GM12892 (cell line): ENCODE data around the gene ATG16L1.

Experiments
- DNase-seq: peaks from one replicate; pipeline ENCODE4 v3.0.0; 2011; ENCODE audit not compliant: insufficient read length
- FAIRE-seq: peaks from 2 replicates; lab custom pipeline; 2011; peaks lifted over from hg19 to GRCh38; lab: Jason Lieb, UNC
- POLR2A ChIP-seq: IDR thresholded peaks from 2 replicates; pipeline ENCODE4 v1.6.1; 2011; ENCODE audit warnings: low read depth, low read length, control low read depth
- POLR2AphosphoS5 ChIP-seq: IDR thresholded peaks from 2 replicates; pipeline ENCODE4 v1.6.1; 2011; ENCODE audit warnings: low read depth, low read length, control low read depth
- TAF1 ChIP-seq: IDR thresholded peaks from 2 replicates; pipeline ENCODE4 v1.6.1; 2011; ENCODE audit warnings: low read depth, mild to moderate bottlenecking, control low read depth, low read length, borderline replicate concordance

Gene ATG16L1

DNA sequence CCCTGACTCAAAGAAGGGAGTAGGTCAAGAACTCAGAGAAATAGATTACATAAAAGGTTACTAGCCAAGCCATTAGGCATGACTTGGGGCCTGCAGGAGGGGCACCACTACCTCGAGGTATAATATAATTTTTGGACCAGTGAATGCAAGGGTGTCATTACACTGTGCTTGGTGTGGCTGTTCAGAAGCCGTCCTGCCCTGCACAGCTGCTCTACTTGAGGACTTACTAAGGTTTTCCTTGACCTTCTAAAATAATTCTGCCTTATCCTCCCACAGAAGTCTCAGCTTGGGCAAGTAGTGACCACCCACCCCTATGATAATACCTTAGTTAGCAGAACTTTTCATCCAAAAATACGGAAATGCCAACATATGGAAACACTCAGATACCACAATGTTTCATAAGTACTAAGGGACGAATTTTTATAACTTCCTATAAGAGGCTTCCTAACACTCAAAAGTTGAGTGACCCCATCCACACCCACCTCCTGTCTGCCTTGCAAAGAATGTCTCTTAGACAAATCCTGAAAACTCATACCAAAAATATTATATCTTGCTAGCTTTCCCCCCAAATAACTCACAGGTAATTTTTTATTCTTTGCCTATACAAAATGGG, 17.7 kb upstream of the ATG16L1 start:
- no peak for FAIRE-seq
- DNase-seq: no peak
- TF ChIP-seq POLR2A: no peak
- TF ChIP-seq POLR2AphosphoS5: no peak
- TF ChIP-seq TAF1: no peak

DNA sequence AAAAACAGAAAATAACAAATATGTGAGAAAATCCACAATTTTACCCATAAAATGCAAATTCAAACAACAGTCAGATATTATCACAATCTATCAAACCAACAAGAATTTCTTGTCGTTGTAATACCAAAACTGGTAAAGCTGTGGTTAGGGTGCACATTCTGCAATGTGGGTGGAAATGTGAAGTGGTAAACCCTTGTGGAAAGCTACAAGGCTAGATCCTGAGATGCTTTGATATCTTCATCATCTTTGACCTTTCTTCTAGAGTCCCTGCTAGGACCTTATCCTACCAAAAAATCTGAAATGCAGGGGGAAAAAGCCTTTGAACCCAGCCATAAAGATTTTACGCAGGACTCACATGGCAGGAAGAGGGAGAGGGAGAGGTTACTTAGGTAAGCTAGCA, 17.2 kb upstream of the ATG16L1 start:
- FAIRE-seq: peak; percentile 61
- DNase-seq: no peak
- no peak for TF ChIP-seq POLR2AphosphoS5
- TF ChIP-seq POLR2A: no peak
- no peak for TF ChIP-seq TAF1

DNA sequence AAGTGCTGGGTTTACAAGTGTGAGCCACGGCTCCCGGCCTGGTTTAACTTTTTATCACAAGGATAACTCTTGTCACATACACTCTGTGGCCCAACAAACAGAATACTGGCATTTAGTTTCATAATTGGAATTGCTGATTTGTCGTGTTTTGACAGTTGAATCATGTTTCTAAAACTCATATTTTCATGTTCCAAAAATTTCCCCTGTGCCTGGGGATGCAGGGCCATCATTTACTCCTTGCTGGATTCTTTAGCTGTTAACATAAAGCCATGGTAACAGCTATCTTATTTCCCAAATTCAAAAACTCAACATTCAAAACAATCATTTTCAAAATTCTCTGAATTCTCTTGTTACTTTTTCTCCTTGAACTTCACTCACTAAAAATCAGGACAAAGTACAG, 16.5 kb upstream of the ATG16L1 start:
- TF ChIP-seq TAF1 (no peak), POLR2A (no peak), POLR2AphosphoS5 (no peak)
- DNase-seq (no peak), FAIRE-seq (no peak)

DNA sequence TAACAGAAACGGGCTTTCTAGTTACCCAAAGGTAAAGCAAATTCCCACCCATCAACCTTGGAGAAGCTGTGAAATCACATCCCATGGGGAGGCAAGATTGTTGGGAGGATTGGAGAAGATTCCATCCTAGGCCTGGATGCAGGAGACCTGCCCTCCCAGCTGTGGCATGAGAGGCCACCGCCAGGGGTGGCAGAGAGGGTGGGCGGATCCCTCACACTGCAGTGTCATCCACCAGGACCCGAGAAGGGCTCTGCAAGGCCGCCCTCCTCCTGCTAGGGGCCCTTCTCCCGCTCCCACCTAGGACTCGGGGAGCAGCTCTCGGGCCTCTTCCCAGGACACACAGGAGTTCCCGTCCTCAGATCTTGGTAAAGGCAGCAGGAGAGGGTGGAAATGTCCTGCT, 15.5 kb upstream of the ATG16L1 start:
- DNase-seq (no peak), FAIRE-seq (no peak)
- TF ChIP-seq POLR2A: no peak
- TF ChIP-seq POLR2AphosphoS5: no peak
- TF ChIP-seq TAF1: no peak

DNA sequence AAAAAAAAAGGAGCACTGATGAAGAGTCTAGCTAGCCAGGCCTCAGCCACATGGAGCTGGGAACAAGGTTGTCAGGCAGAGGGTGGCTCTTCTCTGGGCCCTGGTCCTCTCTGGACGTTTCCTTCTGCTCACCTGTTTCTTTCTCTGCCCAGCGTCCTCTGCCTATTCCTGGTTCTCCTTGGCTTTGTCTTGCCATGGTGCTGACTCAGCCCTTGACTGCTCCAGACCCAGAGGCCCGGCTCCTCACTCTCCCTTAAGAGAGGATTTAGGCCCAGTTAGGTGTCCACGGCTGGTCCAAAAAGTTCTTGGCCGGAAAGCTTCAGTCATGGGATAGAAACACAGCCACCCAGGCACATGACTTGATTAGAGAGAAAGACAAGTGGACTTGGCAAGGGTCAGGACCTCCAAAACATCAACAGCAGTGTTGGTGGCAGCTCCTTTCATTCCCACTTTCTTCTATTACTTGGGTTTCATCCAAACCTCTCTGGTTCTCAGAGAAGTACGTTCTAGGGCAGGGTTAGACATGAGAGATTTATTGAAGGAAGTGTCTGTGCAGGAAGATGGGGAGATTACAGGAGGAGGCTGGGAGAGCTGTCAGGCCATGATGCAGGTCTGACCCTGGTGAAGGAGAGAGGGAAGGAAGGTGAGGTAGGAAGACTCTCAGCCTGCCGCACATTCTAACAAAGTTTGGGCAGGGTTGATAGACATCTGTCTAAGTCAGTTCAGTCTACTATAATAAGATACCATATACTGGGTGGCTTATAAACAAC, 14.5 kb upstream of the ATG16L1 start:
- DNase-seq (no peak), FAIRE-seq (no peak)
- no peak for TF ChIP-seq TAF1
- TF ChIP-seq POLR2AphosphoS5: no peak
- TF ChIP-seq POLR2A: no peak

DNA sequence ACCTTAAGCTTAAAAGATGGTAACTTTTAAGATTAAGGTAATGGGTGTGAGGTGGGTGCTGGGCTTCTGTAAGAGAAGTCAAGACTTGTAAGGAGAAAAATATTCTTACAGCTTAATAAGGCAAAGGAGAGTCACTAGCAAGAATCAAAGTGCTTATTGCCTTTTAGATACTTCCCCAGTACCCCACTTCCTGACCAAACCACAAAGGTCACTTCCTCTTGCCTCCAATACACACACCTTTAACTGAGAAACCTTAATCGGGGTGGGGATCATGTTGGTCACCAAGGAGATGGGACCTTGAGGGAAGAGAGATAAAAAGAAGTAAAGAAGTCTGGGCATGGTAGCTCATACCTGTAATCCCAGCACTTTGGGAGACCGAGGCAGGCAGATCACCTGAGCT, 10.6 kb upstream of the ATG16L1 start:
- FAIRE-seq (peak; percentile 73), DNase-seq (peak; percentile 27)
- TF ChIP-seq TAF1 (no peak), POLR2A (no peak), POLR2AphosphoS5 (no peak)

DNA sequence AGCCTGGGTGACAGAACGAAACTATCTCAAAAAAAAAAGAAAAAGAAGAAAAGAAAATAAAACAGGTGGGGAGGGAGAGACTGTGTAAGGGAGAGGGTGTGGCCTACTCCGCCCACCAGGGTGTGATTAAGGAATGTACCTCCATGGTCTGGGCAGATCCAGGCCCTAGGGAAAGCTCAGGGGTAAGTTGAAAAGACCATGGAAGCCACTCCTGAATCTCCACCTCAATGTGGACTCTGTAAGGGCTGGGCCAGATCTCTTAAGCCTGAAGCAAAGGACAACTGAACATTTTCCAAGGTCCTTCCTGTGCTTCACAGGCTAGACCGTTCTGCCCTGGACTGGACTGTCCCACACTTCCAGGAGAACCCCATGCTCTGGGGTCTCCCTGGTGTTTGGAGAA, 9.7 kb upstream of the ATG16L1 start:
- FAIRE-seq (no peak), DNase-seq (no peak)
- TF ChIP-seq TAF1 (no peak), POLR2AphosphoS5 (no peak), POLR2A (no peak)

DNA sequence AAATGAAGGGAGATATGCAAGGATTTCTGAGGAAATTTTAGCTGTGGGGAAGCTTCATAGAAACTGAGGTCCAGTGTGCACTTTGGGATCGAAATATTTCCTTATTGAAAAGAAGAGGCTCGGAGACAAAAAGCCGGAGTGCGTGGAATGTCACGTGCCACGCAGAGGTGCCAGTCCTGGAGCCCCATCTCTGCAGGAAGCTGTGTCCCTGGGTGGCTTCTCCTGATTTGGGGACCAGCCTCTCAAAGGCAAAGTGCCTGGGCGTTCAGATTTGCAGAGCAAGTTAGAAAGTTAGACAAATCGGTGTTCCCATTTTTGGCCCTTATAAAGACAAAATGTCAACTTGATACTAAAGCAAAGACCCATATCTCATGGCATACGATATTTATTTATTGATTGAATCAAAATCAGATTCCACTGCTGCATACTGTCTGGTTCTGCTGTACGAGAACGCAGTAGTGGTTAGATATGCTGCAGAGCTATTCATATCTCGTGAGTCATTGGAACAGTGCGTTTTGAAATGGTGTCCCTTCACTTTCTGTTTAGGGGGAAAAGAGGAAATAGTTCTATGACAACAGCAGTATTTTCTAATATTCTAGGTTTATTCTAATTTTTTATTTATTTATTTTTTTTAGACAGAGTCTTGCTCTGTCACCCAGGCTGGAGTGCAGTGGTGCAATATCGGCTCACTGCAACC, 9.1 kb upstream of the ATG16L1 start:
- TF ChIP-seq POLR2A (no peak), TAF1 (no peak), POLR2AphosphoS5 (no peak)
- no peak for DNase-seq

DNA sequence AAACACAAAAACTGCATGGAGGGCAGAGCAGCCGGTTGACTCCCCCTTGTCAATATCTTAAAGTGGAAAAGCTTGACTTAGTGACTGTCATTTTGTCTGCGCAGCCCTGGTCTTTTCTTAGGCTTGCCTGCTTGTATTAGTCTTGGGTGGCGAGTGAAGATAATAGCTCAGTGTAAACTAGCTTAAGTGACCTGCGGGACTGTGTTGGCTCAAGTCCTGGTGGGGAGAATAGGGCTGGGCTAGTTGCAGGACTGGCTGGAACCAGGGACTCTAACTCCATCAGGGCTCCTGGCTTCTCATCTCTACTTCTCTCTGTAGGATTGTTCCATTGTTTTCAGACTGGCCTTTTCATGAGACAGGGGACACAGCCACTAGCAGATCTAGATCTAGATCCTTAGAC, 8.1 kb upstream of the ATG16L1 start:
- no peak for DNase-seq

More for the DNA sequence above, 9.1 kb upstream of the ATG16L1 start:
- no peak for FAIRE-seq

DNA sequence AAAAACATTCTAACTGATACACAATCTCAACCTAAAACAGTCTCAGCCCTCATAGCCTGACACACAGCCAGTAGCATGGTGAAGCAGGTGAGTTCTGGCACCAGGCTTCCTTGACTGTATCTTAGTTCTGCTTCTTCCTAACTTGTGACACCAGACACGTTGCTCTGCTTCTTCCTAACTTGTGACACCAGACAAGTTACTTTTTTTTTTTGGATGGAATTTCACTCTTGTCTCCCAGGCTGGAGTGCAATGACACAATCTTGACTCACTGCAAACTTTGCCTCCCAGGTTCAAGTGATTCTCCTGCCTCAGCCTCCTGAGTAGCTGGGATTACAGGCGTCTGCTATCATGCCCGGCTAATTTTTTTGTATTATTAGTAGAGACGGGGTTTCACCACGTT, 6.7 kb upstream of the ATG16L1 start:
- no peak for FAIRE-seq
- no peak for TF ChIP-seq TAF1
- TF ChIP-seq POLR2A: no peak
- no peak for TF ChIP-seq POLR2AphosphoS5
- no peak for DNase-seq

More for the DNA sequence above, 8.1 kb upstream of the ATG16L1 start:
- TF ChIP-seq POLR2AphosphoS5 (no peak), POLR2A (no peak), TAF1 (no peak)
- no peak for FAIRE-seq

DNA sequence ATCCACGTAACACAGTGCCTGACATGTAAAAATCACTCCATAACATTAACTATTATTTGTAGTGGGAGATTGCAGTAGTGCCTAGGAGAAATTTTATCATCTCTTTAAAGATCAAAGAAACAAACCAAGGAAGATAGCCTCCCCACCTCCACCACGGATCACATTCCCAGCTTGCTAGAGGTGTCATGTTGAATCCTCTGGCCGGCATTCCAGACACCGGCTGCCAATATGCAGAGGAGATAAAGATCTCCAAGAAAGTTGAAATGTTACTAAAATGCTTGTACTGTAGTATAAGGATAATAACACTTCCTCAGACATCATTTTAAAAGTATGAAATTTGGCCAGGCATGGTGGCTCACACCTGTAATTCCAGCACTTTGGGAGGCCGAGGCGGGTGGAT, 6.1 kb upstream of the ATG16L1 start:
- DNase-seq: no peak
- TF ChIP-seq TAF1 (no peak), POLR2AphosphoS5 (no peak), POLR2A (no peak)
- FAIRE-seq: no peak

DNA sequence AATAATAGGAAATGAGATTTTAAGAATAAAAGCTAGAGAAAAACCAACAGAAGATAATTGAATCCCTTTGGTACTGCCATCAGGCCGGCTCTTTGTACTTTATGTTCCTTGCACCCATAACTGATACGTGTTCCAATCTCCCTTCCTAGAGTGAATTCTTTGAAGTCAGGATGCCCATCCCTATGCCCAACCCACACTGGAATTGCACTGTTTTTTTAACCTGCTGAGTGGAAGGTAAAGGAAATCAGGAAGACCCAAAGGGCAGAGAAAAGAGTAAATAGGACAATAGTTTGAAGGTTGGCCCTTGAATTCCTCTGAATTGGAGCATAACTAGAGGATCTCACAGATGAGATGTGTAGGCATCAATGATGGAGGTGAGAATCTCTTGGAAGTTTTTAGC, 4.4 kb upstream of the ATG16L1 start:
- FAIRE-seq: no peak
- TF ChIP-seq TAF1 (no peak), POLR2AphosphoS5 (no peak), POLR2A (no peak)

More for the DNA sequence above, 4.4 kb upstream of the ATG16L1 start:
- no peak for DNase-seq
